Hematopoietic multipotent progenitor cell treated with erythropoietin and hydrocortisone succinate and interleukin-3 and kit ligand, for 8 days (in vitro differentiated cells): Measurements from ENCODE around the gene ARAP1.

Experiments
- DNase-seq: peaks from one replicate; pipeline ENCODE4 v3.0.0-alpha.2; 2015

The ARAP1 gene

GRCh38 chr11:72655896-72656464 lies 96.2 kb downstream of the ARAP1 start:
- no peak for DNase-seq

DNA sequence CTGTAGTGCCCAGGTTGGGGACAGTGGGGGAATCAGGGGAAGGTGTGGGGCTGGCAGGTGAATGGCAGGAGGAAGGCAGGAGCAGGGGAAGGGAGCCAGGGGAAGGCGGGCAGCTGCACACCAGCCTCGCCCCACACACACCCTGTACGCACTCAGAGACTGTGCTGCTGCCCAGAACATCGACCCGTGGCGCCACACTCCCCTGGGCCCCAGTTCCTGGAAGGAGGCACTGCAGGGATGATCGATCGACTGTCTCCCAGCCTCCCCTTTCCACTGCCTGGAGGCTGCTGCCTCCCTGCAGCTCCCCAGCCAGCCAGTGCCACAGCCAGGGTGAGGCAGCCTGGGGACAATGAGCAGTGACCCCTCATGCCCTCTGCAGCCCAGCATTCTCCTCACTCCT lies 97.2 kb downstream of the ARAP1 start:
- DNase-seq: no peak

DNA sequence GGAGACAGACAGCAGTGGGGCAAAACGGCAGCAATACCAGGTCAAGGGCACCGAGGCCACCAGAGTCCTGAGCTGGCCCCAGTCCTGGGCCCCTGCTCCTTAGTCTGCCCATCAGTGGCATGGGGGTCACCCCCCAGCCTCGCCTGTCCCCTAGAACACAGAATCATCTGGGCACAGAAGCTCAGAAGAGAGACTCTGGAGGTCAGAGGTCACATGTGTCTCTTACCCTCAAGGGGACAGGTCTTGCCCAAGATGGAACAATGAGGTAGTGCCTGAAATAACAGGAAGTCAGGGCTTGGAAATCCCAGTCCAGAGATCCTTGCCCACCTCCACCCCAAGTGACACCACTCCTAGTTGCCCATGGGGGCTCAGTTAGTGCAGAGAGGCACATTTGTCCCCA lies 98.6 kb downstream of the ARAP1 start:
- no peak for DNase-seq

- peak; percentile 46 for DNase-seq
These were observed 99.2 kb downstream of the ARAP1 start for GRCh38 chr11:72652873-72653630.

GRCh38 chr11:72652133-72652532 lies 100.1 kb downstream of the ARAP1 start:
- DNase-seq: no peak

GRCh38 chr11:72649215-72649976 lies 102.8 kb downstream of the ARAP1 start:
- DNase-seq: no peak

DNA sequence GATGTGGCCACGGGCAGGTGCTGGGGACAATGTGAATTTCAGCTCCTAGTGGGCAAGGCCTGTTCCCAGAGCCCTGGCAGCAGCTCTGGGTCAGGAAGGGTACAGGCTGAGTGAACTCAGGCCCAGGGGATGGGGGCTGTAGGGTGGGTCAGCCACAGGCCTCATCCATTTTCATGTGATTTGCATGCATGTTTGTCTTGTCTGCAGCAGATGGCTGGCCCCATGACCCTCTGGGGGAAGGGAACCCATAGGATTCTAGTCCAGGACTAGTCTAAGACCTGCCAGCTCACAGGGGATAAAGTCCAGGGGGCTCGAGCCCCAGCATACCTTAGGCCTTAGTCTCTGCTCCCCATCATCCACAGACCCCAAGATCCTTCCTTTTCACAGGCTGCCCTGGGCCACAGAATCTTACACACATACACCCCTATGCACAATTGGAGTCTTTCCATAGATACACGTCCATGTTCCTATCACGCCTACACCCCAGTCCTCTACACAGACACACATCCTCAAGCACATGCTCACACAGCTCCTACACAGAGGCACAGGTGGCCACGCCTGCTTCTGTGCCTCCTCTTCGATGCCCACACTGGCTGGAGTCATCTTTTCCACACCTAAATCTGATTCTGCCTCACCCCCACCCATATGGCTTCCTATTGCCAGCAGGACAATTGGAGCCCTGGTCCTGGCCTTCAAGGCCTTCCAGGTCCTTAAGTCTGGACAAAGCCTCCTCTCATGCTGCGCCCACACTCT lies 103.6 kb downstream of the ARAP1 start:
- DNase-seq: no peak

DNA sequence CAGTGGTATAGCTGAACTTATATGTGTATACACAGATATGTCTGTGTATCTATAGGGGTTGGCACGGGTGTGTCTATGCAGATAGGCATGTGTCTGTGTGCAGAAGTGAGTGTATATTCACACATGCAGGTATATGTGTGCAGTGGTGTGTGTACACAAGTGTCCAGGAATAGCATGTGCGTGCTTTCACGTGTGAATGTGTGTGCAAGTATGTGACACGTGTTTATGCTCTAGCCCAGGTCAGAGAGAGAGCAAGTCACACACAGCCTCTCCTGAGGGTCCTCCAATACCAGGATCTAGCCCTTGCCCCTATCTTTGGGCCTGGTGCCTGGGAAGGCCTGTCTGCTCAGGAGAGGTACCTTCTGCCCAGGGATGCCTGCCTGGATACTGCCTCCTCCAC lies 104.3 kb downstream of the ARAP1 start:
- no peak for DNase-seq

- no peak for DNase-seq
These were observed 105.7 kb downstream of the ARAP1 start for GRCh38 chr11:72646472-72646871.

GRCh38 chr11:72646024-72646423 lies 106.2 kb downstream of the ARAP1 start:
- DNase-seq: no peak

DNA sequence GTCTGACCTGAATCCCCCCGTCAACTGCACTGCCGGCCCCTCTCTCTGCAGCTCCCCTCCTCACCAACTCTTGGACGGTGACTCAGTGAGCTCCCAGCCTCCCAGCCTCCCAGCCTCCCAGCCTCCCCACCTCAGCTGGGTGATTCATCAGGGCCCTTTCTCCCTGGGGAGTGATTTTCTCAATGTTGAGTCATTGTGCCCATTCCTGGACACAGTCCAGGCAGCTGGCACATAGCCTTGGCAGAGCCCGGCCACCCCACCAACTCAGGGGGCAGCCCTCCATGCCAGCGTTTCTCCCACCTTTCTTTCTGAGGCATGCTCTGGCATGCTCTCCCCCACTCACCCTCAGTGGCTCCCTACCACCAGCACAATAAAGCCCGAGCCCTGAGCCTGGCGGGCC lies 108.7 kb downstream of the ARAP1 start:
- no peak for DNase-seq

GRCh38 chr11:72642884-72643522 lies 109.2 kb downstream of the ARAP1 start:
- DNase-seq: peak; percentile 32

DNA sequence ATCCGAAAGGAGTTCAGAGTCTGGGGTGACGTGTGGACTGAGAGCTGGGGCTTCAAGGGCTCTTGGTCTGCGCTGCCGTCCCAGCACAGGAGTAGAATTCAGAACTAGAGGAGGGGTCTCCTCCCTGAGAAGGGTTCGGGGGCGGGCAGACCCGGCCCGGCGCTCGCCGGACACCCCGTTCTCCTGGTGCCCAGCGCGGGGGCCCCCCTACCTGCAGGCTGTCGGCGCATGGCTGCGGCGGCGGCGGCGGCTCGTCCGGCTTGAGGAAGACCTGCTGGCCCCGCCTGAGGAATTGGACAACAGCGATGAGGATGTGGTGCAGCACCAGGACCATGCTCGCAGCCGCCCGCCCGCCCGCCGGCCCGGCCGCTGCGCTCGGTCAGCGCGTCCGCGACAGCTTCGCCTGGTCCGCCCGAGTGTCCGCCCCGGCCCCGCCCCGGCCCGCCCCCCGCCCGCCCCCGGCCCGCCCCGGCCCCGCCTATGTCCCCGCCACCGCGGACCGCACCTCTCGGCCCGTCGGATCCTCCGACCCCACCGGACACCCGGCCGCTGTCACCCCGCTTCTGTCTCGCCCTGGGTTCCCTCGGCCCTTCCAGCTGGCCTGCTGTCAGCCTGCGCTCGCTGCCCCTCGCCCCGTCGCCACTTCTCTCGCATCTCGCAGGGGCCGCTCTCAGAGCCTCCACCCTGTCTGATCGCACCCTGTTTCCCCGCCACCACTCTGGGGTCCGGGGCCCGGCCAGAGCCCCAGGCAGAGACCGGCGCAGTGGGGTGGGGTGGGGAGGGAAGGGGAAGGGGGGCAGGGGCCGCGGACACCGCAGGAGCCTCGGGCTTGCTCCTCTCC lies 109.9 kb downstream of the ARAP1 start:
- no peak for DNase-seq

DNA sequence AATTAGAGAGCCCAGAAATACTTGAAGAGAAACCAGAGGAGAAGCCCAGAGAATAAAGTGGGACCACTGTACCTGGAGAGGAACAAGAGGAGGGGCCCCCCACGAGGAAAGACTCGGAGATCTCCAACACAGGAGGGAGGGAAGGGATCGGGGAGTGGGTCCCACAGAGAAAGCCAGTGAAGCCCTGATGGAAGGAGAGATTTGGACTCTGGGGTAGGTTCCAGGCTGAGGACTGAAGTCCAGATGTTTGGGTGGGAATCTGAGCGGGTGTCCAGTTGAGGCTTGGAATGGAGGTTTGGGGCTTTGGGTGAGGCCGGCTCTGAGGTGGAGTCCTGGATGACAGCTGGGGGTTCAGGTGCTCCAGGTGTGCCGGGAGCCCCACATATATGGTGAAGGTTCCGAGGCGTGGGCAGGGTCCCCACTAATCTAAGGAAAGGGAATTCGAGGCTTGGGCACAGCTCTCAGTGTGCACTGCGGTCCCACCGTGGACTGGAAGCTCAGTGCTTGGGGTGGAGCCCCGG lies 110.6 kb downstream of the ARAP1 start:
- no peak for DNase-seq

DNA sequence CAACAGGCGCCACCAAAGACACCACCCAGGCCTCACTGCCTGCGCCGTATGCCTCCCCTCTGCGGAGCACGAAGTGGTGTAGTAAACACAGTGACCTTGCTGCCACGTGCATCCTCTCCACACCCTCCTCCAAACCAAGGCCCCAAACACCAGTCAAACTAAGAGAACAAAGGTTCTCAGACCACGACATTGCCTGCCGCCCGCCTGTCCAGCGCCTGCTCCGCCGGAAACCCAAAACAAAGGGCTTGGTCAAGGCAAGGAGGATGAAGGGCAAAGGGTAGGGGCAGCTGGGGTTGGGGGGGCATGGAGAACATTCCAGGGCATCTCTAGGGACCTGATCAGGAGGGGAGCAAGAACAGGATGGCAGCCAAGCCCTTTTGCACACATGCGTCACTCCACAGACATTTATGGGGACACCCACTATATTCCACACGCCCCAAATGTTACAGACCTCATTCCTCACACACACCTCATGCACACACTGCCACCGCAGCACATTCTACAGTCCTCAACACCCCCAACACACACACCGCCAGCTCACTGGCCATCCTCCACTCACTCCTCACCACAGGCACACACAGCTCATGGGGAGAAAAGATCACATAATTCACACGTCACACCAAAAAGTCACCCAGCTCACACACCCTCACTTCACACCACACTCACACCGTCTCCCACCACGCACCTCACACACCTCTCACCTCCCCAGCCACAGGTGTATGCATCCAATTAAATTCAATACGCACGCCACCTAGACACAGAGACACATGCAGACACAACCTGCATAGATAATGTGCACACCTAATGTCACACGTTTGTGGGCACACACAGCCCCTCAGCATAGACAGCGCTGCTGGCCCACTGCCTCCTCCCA lies 112.5 kb downstream of the ARAP1 start:
- DNase-seq: no peak

- DNase-seq: no peak
These were observed 114.3 kb downstream of the ARAP1 start for GRCh38 chr11:72637926-72638325.

DNA sequence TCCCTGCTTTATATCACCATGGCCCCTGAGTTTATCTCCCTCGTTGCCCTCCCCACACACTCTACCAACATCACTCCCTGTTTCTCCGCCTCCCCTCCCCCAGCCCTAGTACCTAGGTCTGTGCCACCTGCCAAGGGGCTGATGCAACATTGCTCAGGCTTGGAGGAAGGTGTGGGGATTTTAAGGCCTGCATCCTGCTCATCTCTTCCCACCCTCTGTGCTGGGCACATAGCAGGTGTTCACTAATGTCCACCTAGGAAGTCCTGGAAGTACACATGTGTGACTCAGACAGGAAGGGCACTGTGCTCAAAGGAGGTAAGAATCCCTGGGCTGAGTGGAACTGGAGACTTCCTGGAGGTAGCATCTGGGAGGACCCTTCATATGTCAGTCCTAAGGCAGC lies 115.0 kb downstream of the ARAP1 start:
- no peak for DNase-seq

- DNase-seq: no peak
These were observed 115.8 kb downstream of the ARAP1 start for GRCh38 chr11:72636376-72636775.

DNA sequence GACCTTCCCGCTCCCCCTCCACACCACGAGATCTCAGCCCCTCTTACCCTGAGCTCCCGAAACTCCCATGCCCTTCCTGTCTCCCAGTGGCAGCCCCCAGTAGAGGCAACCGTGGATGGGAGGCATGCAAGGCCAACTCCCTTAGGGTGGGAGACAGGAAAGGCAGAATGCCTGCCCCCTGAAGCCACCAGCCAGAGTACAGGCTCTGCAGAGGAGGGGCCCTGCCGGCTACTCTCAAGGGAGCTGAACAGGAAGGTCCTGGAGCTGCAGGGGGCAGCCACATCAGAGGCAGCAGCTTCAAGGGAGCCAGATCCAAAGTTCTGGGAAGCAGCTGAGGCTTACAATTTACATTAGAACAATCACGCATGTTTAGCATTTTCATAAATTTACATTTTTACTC lies 116.3 kb downstream of the ARAP1 start:
- DNase-seq: no peak

- DNase-seq: no peak
These were observed 116.8 kb downstream of the ARAP1 start for GRCh38 chr11:72635309-72635915.
